Endothelial cell (in vitro differentiated cells): Measurements from ENCODE around the gene KIAA1755. TPM values are rescaled to one million over a fixed set of nuclear protein-coding genes. Genes with fewer than 3 reads are reported as not detected.
"Not testable (repeated sequence)": the region's sequence is repeated elsewhere in the genome, so short reads cannot be mapped to it uniquely, and the experiment has no call there.

Experiments used
- DNase-seq: peaks from one replicate; pipeline ENCODE4 v3.0.0; 2021; ENCODE audit warnings: low spot score
- H3K27ac Mint-ChIP-seq: one replicate; pipeline ENCODE4 v1.8.0; 2021; ENCODE audit warnings: mixed read lengths, inconsistent platforms; ENCODE audit not compliant: unreplicated experiment
- H3K27me3 Mint-ChIP-seq: one replicate; pipeline ENCODE4 v1.8.0; 2021; ENCODE audit warnings: mild to moderate bottlenecking, moderate library complexity, mixed read lengths, inconsistent platforms; ENCODE audit not compliant: unreplicated experiment
- H3K36me3 Mint-ChIP-seq: one replicate; pipeline ENCODE4 v1.8.0; 2021; ENCODE audit warnings: mild to moderate bottlenecking, low read depth, mixed read lengths, inconsistent platforms; ENCODE audit not compliant: unreplicated experiment
- H3K4me1 Mint-ChIP-seq: one replicate; pipeline ENCODE4 v1.8.0; 2021; ENCODE audit warnings: mild to moderate bottlenecking, mixed read lengths, inconsistent platforms; ENCODE audit not compliant: unreplicated experiment
- H3K4me3 Mint-ChIP-seq: one replicate; pipeline ENCODE4 v1.8.0; 2021; ENCODE audit warnings: mild to moderate bottlenecking, mixed read lengths, inconsistent platforms; ENCODE audit not compliant: unreplicated experiment
- H3K9me3 Mint-ChIP-seq: one replicate; pipeline ENCODE4 v1.8.0; 2021; ENCODE audit warnings: mixed read lengths, inconsistent platforms; ENCODE audit not compliant: unreplicated experiment
- total RNA-seq: library from RNA; stranded (reverse); fragmentation: NEBNext Ultra II Directional; extraction: Animal tissue kit (Norgen Biotek cat#: 25700); gene quantifications from one replicate; pipeline ENCODE4 v1.2.1, GENCODE V29; 2021; ENCODE audit not compliant: unreplicated experiment
- TF ChIP-seq, protein P1 (sequence below): fragments of 200-600 bp; sonication (generic); IDR thresholded peaks from one replicate; pipeline ENCODE4 v1.5.0; 2021; ENCODE audit warnings: antibody characterized with exemption; ENCODE audit not compliant: unreplicated experiment

Gene KIAA1755
- total RNA-seq, 1 donor from 2014 or later: not detected

DNA sequence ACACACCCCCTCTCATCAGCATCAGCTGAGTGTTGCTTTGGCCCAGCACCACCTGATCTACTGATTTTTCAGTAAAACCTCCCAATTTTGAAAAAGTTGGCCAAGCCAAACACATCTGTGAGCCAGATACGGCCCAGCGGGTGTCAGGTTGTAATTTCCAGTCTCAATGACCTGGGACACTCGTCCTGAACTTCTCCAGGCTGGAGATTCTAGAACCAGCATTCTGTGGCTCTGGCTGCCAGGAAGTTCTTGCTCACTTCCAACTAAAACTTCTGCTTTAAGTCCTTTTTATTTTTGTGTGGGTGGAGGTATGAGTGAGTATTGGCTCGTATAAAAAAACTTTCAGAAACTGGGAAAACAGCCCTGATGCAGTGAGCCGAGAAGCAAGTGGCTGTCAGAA is 5.1 kb downstream of the KIAA1755 start:
- TF ChIP-seq, protein P1, sequence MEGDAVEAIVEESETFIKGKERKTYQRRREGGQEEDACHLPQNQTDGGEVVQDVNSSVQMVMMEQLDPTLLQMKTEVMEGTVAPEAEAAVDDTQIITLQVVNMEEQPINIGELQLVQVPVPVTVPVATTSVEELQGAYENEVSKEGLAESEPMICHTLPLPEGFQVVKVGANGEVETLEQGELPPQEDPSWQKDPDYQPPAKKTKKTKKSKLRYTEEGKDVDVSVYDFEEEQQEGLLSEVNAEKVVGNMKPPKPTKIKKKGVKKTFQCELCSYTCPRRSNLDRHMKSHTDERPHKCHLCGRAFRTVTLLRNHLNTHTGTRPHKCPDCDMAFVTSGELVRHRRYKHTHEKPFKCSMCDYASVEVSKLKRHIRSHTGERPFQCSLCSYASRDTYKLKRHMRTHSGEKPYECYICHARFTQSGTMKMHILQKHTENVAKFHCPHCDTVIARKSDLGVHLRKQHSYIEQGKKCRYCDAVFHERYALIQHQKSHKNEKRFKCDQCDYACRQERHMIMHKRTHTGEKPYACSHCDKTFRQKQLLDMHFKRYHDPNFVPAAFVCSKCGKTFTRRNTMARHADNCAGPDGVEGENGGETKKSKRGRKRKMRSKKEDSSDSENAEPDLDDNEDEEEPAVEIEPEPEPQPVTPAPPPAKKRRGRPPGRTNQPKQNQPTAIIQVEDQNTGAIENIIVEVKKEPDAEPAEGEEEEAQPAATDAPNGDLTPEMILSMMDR: no peak
- Mint-ChIP-seq H3K27me3 (peaks cover 4% of the 10 kb centered on the region), H3K36me3 (no peaks in the 10 kb centered on the region), H3K4me1 (no peaks in the 10 kb centered on the region), H3K27ac (no peak overlapping the region), H3K9me3 (no peaks in the 10 kb centered on the region), H3K4me3 (no peak overlapping the region)
- DNase-seq: no peak

DNA sequence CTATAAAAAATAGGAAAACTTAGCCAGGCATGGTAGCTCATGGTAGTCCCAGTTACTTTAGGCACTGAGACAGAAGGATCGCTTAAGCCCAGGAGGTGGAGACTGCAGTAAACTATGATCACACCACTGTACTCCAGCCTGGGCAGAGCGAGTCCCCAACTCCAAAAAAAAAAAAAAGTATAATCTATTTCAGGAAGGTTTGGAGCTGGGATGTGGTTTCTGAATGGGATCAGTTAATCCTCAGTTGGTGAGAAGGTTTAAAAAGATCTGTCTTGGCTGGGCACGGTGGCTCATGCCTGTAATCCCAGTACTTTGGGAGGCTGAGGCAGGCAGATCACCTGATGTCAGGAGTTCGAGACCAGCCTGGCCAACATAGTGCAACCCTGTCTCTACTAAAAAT is 5.9 kb downstream of the KIAA1755 start:
- H3K9me3 Mint-ChIP-seq, DNase-seq, H3K4me1 Mint-ChIP-seq, H3K27ac Mint-ChIP-seq, H3K36me3 Mint-ChIP-seq, H3K4me3 Mint-ChIP-seq, H3K27me3 Mint-ChIP-seq: not testable (repeated sequence)

DNA sequence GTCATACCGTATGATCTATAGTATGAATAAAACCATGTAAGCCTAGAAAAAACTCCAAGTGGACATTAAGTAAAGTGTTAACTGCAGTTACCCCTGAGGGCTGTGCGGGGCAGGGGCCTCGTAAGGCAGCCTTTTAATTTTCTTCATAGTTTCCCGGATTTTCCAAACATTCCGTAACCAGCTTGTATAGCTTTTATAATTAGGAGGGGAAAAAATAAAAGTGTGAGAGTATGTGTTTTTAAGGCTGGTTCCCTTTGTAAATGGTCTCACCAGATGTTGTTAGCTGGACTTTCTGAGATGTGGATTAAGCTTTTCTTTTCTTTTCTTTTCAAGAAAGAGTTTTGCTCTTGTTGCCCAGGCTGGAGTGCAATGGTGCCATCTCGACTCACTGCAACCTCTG is 7.0 kb downstream of the KIAA1755 start:
- H3K4me1 Mint-ChIP-seq: no peaks in the 10 kb centered on the region
- H3K9me3 Mint-ChIP-seq: no peaks in the 10 kb centered on the region
- peaks cover 3% of the 10 kb centered on the region for H3K27me3 Mint-ChIP-seq
- no peak overlapping the region for H3K27ac Mint-ChIP-seq
- DNase-seq: no peak
- TF ChIP-seq, protein P1: no peak
- H3K36me3 Mint-ChIP-seq: no peaks in the 10 kb centered on the region
- H3K4me3 Mint-ChIP-seq: no peak overlapping the region

DNA sequence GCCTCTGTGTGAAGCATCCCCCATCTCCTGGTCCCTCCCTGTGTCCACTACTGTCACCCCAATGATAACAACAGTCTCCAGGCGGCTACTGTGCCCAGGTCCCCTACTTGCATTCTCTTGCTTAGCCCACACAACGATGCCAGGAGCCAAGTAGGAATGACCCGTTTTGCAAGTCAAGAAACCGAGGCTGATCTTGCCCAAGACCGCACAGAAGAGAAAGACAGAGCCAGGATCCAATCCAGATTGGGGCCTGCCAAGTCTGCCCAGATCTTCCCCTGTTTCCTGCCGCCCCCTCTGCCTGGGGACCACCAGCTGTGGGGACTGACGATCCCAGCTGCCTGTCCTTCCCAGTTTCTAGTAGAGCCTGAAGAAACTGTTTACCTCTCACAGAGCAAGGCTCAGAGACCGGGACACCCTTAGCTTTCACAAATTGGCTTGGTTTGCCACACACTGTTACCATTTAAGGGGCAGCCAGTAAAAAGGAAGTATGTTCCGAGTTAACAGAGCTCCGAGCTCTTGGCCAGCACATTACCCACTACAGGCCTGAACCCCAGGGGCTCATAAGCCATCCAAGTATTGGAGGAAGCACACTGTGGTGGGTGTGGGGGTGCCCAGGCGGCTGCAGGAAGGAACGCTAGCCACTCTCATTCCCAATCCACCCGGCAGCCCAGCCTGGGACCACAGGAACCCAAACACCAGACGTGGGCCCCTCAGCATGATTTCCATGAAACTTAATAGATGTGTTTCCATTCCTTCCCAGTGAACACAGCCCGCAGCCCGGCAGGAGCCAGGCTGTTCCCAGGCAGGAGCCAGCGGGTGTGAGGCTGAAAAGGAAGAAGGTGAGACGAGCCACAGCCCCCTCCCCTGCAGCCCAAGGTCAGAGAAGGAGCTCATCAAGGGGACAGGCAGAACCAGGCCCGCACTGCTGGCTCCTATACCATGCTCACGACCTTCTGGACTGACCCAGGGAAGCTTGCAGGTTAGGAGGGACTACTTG is 7.9 kb downstream of the KIAA1755 start:
- Mint-ChIP-seq H3K4me1 (no peaks in the 10 kb centered on the region), H3K4me3 (no peak overlapping the region), H3K36me3 (no peaks in the 10 kb centered on the region), H3K9me3 (no peaks in the 10 kb centered on the region), H3K27me3 (peaks cover 3% of the 10 kb centered on the region), H3K27ac (no peak overlapping the region)
- DNase-seq: no peak
- TF ChIP-seq, protein P1: no peak

DNA sequence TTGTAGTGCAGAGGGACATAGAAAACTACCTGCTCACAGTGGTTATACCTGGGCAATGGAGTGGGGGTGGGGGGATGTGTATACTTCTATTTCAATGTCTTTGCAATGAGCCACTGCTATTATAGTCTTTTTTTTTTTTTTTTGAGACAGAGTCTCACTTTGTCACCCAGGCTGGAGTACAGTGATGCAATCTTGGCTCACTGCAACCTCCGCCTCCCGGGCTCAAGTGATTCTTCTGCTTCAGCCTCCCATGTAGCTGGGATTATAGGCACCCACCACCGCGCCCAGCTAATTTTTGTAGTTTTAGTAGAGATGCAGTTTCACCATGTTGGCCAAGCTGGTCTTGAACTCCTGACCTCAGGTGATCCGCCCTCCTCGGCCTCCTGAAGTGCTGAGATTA is 9.1 kb downstream of the KIAA1755 start:
- DNase-seq, H3K4me3 Mint-ChIP-seq, H3K27ac Mint-ChIP-seq, H3K27me3 Mint-ChIP-seq, H3K4me1 Mint-ChIP-seq, H3K36me3 Mint-ChIP-seq, H3K9me3 Mint-ChIP-seq: not testable (repeated sequence)

DNA sequence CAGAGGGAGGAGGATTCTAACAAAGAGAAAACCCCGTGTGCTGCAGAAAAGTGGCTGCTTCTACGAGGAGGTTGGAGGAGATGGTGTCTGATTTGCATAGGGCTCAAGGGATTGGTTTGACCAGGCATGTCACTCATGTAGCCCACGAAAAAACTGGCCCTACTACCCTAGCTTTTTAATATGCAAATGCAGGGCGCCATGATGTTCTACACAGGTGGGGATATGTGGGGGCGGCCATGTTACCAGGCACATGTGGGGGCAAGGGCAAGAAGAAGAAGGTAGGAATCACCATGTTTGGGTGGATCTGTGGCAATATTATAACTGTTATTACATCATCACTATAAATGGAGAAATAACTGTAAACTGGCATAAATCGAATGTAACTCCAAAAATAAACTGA is 9.9 kb downstream of the KIAA1755 start:
- H3K4me1 Mint-ChIP-seq: peaks cover 2% of the 10 kb centered on the region
- H3K27ac Mint-ChIP-seq: no peak overlapping the region
- DNase-seq: no peak
- peaks cover 3% of the 10 kb centered on the region for H3K36me3 Mint-ChIP-seq
- H3K9me3 Mint-ChIP-seq: no peaks in the 10 kb centered on the region
- no peak overlapping the region for H3K4me3 Mint-ChIP-seq
- peaks cover 3% of the 10 kb centered on the region for H3K27me3 Mint-ChIP-seq
- TF ChIP-seq, protein P1: no peak
